Sigmoid colon (tissue), 7 donors: Measurements from ENCODE around the gene HDAC11. TPM values are rescaled to one million over a fixed set of nuclear protein-coding genes. Genes with fewer than 3 reads are reported as not detected.

Source experiments
- DNase-seq: peaks from one replicate; pipeline ENCODE4 v3.0.0-alpha.2; 2019
- H3K27ac ChIP-seq, 4 donors: fragments of 200-600 bp; sonication (generic); one replicate each; pipeline ENCODE4 v1.5.1; 2016 to 2019; ENCODE audit warnings: mild to moderate bottlenecking in 1 of 4
- H3K27me3 ChIP-seq, 3 donors: fragments of 200-600 bp; sonication (generic); one replicate each; pipeline ENCODE4 v1.5.1; 2019; ENCODE audit warnings: mild to moderate bottlenecking in 1 of 3
- H3K36me3 ChIP-seq, 4 donors: fragments of 200-600 bp; sonication (generic); one replicate each; pipeline ENCODE4 v1.5.1; 2016 to 2019
- H3K4me1 ChIP-seq, 4 donors: fragments of 200-600 bp; sonication (generic); one replicate each; pipeline ENCODE4 v1.5.1; 2017 to 2019
- H3K4me3 ChIP-seq, 4 donors: fragments of 200-600 bp; sonication (generic); one replicate each; pipeline ENCODE4 v1.5.1; 2017 to 2019; ENCODE audit warnings: mild to moderate bottlenecking in 2 of 4, moderate library complexity in 1 of 4
- H3K9me3 ChIP-seq, 4 donors: fragments of 200-600 bp in 3 of 4; sonication (generic) in 3 of 4; one replicate each; pipeline versions ENCODE4 v1.5.1 to v1.6.1; 2013 to 2019
- CTCF ChIP-seq, 4 experiments: fragments of 450-650 bp in 3 of 4; fragments of 200-600 bp in 1 of 4; IDR thresholded peaks; one replicate each; pipeline ENCODE4 v1.5.1; 2016 to 2019; ENCODE audit warnings: antibody characterized with exemption in 4 of 4, mild to moderate bottlenecking in 3 of 4, moderate library complexity in 2 of 4
- EP300 ChIP-seq, 4 donors: sonication (generic); formaldehyde crosslinking; IDR thresholded peaks; one replicate each; pipeline ENCODE4 v1.6.1; 2017; ENCODE audit warnings: antibody characterized with exemption in 4 of 4
- POLR2A ChIP-seq, 2 donors: fragments of 450-650 bp; IDR thresholded peaks; one replicate each; pipeline ENCODE4 v1.6.1; 2016; ENCODE audit warnings: antibody characterized with exemption in 2 of 2, mild to moderate bottlenecking in 2 of 2, moderate library complexity in 2 of 2
- POLR2AphosphoS5 ChIP-seq, 4 donors: sonication (generic); formaldehyde crosslinking; IDR thresholded peaks; one replicate each; pipeline ENCODE4 v1.6.1; 2017; ENCODE audit warnings: antibody characterized with exemption in 4 of 4
- WGBS, 2 donors: extraction: QIAGEN DNeasy Blood & Tissue Kit; methylation state at CpG; one replicate each; pipeline ENCODE4 v1.1.7; 2013; 5-methylcytosine and 5-hydroxymethylcytosine counted together
- intact Hi-C: fragments of 100-400 bp; cut with DNase I; formaldehyde crosslinking; loops from one replicate; pipeline ENCODE4 v1.15.1; 2023
- polyA plus RNA-seq, 3 donors: library from polyadenylated mRNA; stranded (reverse); fragments of 200-250 nt; gene quantifications; one replicate each; pipeline ENCODE4 v1.2.3, GENCODE V29; 2013
- total RNA-seq, 4 donors: library from RNA; depleted of rRNA; stranded (reverse); fragments of >200 nt; gene quantifications; one replicate each; pipeline ENCODE4 v1.1.0, GENCODE V29; 2016
- donor health status: healthy with polysubstance abuse.
- donor health status: Bipolar disorder and iron deficiency.
- donor health status: healthy.

The HDAC11 gene
- total and polyA plus RNA-seq, 7 donors, result 15.5 to 30.3 (median 17.2) TPM

DNA sequence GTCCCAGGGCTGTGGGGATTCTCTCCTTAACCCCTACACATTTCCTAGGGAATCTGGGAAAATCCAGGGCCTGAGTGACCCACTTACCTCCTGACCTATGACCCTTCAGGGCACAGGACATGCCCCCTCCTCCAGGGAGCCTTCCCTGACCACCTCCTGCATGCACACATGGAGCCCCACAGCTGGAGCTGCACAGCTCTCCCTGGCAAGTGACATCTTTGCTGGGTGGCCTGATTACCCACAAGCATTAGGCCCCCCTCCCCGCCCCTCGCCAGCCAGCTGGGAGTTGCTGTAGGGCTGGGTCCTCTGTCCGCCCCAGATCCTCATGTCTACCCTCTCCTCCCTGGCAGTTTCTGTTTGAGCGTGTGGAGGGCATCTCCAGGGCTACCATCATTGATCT is 21.4 kb downstream of the HDAC11 start:
- intact Hi-C loops, result no loop called here
- no peak for DNase-seq
- Histone ChIP-seq H3K9me3 (no peaks in the 10 kb centered on the region), H3K4me3 (no peak overlapping the region), H3K27me3 (no peaks in the 10 kb centered on the region), H3K27ac (no peak overlapping the region), H3K36me3 (peaks cover 0 to 26% (median 2%) of the 10 kb centered on the region in 4 donors), H3K4me1 (peaks cover 0 to 9% (median 6%) of the 10 kb centered on the region in 4 donors)
- TF ChIP-seq EP300 (IDR thresholded peaks at IDR 0.05) (no peak), POLR2AphosphoS5 (IDR thresholded peaks at IDR 0.05) (no peak), POLR2A (IDR thresholded peaks at IDR 0.05) (no peak), CTCF (IDR thresholded peaks at IDR 0.05) (no peak)
- 95 to 96% methylated on average over 4 of the region's 4 CpGs for WGBS, 2 donors

GRCh38 chr3:13501958-13502790 is 22.1 kb downstream of the HDAC11 start:
- H3K9me3 ChIP-seq, result no peaks in the 10 kb centered on the region
- H3K4me3 ChIP-seq, result no peak overlapping the region
- 92 to 94% methylated on average over 18 of the region's 18 CpGs for WGBS, 2 donors
- TF ChIP-seq POLR2AphosphoS5 (IDR thresholded peaks at IDR 0.05) (no peak), CTCF (IDR thresholded peaks at IDR 0.05) (no peak), EP300 (IDR thresholded peaks at IDR 0.05) (no peak), POLR2A (IDR thresholded peaks at IDR 0.05) (no peak)
- intact Hi-C loops, result no loop called here
- H3K27me3 ChIP-seq, result no peaks in the 10 kb centered on the region
- H3K4me1 ChIP-seq, result peaks cover 0 to 3% (median 0%) of the 10 kb centered on the region in 4 donors
- no peak overlapping the region for H3K27ac ChIP-seq
- peaks cover 0 to 26% (median 2%) of the 10 kb centered on the region in 4 donors for H3K36me3 ChIP-seq
- DNase-seq, result no peak

DNA sequence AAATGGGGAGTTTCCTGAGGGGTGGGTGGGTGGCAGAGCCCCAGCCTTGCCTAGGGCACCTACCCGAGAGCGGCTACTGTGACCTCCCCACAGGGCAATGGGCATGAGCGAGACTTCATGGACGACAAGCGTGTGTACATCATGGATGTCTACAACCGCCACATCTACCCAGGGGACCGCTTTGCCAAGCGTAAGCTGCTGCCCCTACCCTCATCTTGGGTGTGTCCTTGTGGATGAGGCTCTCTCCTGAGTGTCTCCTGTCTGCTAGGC is 22.6 kb downstream of the HDAC11 start:
- H3K9me3 ChIP-seq, result no peaks in the 10 kb centered on the region
- H3K27me3 ChIP-seq, result no peaks in the 10 kb centered on the region
- peaks cover 0 to 26% (median 2%) of the 10 kb centered on the region in 4 donors for H3K36me3 ChIP-seq
- H3K27ac ChIP-seq, result no peak overlapping the region
- H3K4me3 ChIP-seq, result no peak overlapping the region
- intact Hi-C loops, result no loop called here
- DNase-seq, result no peak
- TF ChIP-seq POLR2A (IDR thresholded peaks at IDR 0.05), result no peak
- no peak for TF ChIP-seq CTCF (IDR thresholded peaks at IDR 0.05)
- TF ChIP-seq EP300 (IDR thresholded peaks at IDR 0.05), result no peak
- TF ChIP-seq POLR2AphosphoS5 (IDR thresholded peaks at IDR 0.05), result no peak
- H3K4me1 ChIP-seq, result peaks cover 0 to 6% (median 4%) of the 10 kb centered on the region in 4 donors
- 95 to 96% methylated on average over 8 of the region's 8 CpGs for WGBS, 2 donors

DNA sequence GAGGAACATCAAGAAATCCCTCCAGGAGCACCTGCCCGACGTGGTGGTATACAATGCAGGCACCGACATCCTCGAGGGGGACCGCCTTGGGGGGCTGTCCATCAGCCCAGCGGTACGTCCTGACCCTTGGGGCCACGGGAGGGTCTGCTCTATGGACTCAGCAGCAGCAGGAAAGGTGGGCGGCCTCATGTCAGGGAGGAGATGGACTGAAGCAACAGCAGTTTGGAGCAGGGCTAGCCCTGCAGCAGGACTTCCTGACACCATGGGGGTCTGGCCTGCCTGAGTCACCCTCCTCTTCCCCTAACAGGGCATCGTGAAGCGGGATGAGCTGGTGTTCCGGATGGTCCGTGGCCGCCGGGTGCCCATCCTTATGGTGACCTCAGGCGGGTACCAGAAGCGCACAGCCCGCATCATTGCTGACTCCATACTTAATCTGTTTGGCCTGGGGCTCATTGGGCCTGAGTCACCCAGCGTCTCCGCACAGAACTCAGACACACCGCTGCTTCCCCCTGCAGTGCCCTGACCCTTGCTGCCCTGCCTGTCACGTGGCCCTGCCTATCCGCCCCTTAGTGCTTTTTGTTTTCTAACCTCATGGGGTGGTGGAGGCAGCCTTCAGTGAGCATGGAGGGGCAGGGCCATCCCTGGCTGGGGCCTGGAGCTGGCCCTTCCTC is 24.2 kb downstream of the HDAC11 start:
- intact Hi-C loops, result no loop called here
- Histone ChIP-seq H3K27me3 (no peaks in the 10 kb centered on the region), H3K36me3 (peaks cover 0 to 17% (median 0%) of the 10 kb centered on the region in 4 donors)

More for the DNA sequence above, 24.2 kb downstream of the HDAC11 start:
- TF ChIP-seq POLR2A (IDR thresholded peaks at IDR 0.05), result no peak
- TF ChIP-seq POLR2AphosphoS5 (IDR thresholded peaks at IDR 0.05), result no peak
- no peak for TF ChIP-seq CTCF (IDR thresholded peaks at IDR 0.05)
- TF ChIP-seq EP300 (IDR thresholded peaks at IDR 0.05), result no peak
- no peak overlapping the region for H3K4me3 ChIP-seq
- H3K4me1 ChIP-seq, result peaks cover 0 to 14% (median 10%) of the 10 kb centered on the region in 4 donors
- no peak for DNase-seq
- no peaks in the 10 kb centered on the region for H3K9me3 ChIP-seq
- WGBS, 2 donors, result 93 to 94% methylated on average over 23 of the region's 23 CpGs
- no peak overlapping the region for H3K27ac ChIP-seq
